ENCODE results near the gene FRK.
"Not testable (repeated sequence)": the region's sequence is repeated elsewhere in the genome, so short reads cannot be mapped to it uniquely, and the experiment has no call there.

The FRK gene

DNA sequence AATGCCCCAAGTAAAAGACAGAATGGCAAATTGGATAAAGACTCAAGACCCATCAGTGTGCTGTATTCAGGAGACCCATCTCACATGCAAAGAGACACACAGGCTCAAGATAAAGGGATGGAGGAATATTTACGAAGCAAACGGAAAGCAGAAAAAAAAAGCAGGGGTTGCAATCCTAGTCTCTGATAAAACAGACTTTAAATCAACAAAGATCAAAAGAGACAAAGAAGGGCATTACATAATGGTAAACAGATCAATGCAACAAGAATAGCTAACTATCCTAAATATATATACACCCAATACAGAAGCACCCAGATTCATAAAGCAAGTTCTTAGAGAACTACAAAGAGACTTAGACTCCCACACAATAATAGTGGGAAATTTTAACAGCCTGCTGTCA, 123.2 kb downstream of the FRK start:
- not testable (repeated sequence) for DNase-seq

DNA sequence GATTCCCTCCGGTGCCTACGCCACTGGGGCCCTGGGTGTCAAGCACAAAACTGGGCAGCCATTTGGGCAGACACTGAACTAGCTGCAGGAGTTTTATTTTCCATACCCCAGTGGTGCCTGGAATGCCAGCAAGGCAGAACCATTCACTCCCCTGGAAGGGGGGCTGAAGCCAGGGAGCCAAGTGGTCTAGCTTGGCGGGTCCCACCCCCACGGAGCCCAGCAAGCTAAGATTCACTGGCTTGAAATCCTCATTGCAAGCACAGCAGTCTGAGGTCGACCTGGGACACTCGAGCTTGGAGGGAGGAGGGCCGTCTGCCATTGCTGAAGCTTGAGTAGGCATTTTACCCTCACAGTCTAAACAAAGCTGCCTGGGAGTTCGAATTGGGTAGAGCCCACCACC, 125.3 kb downstream of the FRK start:
- no peak for DNase-seq

DNA sequence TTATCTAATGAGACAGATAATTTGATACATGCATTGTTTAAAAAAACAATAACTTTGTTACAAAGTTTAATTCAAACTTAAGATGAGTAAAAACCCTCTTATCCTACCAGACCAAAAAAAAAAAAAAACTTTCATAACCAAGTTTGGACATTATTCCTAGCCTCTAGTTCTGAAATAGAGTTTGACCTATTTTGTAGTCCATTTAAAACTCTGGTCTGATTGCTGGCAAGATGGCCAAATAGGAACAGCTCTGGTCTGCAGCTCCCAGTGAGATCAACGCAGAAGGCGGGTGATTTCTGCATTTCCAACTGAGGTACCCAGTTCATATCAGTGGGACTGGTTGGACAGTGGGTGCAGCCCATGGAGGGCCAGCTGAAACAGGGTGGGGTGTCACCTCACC, 125.9 kb downstream of the FRK start:
- DNase-seq: no peak

DNA sequence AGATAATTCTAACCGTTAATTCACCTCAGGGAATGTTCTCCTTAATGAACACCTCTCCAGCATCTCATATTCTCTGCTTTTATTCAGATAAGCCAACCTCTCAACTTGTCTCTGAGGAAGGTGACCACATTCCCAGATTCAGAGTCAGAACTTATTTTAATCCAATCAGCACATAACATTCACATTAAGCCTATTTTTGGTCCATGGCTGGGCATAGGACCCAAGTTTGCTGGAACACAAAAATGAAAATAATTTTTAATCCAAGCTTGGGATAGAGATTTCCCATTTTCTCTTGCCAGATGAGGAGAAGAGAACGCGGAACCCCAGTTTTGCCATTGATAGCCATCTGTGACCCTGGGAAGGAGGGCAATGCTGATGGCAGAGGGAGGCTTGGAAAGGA, 126.5 kb downstream of the FRK start:
- DNase-seq: no peak

DNA sequence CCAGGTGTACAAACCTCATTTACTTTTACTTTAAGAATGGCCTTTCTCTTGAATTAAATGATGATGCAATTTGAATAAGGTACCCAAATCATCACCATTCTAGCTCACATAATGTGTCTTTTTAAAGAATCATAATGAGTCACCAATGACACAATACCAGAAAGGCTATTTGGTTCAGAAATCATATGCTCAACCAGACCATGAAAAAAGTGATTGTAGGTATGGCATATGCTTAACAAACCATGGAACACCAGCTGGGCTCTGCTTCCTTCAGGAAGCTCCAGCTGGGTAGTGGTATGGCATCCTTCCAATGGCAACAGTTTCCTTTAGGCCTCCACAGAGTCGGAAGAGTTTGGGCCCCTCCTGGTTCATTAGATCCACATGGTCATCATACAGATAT, 128.2 kb downstream of the FRK start:
- no peak for DNase-seq

DNA sequence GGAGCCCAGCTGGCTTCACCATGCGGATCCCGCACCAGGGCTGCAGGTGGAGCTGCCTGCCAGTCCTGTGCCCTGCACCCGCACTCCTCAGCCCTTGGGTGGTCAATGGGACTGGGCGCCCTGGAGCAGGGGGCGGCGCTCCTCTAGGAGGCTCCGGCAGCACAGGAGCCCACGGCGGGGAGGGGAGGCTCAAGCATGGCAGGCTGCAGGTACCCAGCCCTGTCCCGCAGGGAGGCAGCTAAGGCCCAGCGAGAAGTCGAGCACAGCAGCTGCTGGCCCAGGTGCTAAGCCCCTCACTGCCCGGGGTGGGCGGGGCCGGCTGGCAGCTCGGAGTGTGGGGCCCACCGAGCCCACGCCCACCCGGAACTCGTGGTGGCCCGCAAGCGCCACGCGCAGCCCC, 132.7 kb downstream of the FRK start:
- DNase-seq: not testable (repeated sequence)

DNA sequence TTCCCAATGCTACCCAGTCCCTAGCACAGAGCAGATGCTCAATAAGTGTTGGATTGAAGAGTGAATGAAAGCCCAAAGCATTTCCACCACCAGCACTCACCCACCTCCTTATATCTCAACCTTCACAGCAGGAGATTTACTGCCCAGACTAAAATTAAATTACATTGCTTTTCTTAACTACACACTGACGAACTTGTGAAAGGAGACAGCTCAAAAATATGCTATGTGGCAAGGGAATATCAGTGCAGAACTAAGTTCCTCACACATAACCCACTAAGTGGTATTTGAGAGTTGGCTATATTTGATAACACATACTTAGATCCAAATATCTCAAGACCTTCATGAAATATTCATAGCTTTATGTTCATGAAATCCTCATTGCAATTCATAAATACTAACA, 137.7 kb downstream of the FRK start:
- no peak for DNase-seq

DNA sequence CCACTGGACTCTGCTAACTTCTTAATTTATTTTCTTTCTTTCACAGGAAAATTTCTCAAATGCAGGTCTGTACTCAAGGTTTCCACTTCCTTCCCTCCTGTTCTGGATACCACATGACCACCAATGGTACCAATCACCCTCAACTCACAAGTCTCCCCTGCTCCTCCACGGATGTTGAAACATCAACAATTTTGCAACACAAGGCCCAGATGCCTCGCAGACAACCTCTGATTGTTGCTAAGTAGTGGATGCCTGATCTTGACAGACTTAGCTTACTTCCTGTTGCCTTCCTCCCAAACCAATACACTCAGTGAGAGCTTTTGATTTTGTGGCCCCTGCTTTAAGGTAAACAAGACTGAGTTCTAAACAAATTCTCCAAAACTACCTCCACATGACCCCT, 146.6 kb downstream of the FRK start:
- no peak for DNase-seq

DNA sequence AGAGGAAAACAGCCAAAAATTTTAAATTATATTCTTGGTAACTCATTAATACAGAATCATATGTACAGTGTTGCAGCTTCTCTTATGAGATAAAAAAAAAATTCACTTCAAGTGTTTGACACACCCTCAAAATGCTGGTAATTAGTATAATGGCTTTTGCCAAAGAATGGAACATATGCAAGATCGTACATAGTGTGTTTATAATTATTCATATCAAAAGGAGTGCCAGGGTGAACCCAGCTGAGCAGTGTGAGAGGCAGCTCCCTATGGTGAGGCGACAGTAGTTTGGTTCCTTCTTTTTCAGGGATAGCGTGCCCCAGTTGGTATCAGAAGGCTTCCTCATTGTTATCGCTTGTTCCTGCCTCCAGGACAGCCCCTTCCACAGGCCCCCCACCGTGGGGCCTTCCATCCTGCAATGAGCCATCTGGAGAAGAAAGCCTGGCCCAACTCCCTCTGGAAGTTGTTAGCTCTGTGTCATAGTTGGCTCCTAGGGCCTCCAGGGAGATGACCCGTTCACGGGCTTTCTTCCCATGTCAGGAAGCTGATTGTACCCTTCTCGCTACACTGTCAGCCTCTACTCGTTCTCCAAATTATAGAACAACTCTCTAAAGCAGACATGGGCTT, 150.7 kb downstream of the FRK start:
- no peak for DNase-seq

DNA sequence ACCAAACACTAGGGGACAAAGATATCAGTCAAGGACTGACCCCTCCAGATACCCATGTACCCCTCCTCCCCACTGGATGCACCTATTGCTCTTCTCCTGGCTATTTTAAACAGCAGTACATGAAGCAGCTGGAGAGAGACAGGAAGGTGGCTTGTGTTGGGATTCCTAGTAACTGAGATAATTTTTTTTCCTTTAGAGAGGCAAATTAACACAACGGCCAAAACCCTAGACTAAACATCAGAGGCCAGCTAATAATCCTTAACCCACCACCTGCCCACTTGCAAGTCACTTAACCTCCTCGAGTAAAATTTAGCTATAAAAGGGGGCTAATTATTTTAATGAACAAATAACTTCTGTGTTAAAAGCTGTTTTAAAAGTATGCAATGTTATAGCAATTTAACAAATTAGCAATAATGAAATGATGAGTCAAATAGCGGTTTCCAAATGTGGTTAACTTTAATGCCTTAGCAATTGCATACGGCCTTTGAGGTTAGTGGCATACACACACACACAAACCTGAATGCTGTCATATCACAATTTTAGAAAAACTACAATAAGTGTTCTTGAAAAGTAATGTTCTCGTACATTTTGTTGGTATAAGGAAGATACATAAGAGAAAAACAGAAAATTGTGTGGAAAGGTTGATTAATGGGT, 151.7 kb downstream of the FRK start:
- DNase-seq: no peak

DNA sequence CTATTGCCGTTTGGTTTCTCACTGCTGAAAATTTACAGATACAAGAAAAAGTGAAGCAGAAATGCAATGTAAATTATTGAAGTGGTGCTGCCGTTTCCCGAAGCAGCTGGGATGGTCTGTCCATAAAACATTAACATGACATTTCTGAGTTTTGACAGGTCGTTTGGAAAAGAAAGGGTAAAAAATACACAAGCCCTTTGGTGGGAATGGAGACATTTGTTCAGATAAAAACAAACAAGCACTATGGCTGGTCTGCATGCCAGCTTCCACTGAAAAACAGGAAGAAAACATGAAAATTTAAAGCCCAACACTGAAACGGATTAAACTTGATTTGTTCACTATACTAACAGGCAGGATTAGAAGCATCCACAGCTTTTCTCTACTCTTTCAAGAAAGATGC, 155.2 kb downstream of the FRK start:
- no peak for DNase-seq

DNA sequence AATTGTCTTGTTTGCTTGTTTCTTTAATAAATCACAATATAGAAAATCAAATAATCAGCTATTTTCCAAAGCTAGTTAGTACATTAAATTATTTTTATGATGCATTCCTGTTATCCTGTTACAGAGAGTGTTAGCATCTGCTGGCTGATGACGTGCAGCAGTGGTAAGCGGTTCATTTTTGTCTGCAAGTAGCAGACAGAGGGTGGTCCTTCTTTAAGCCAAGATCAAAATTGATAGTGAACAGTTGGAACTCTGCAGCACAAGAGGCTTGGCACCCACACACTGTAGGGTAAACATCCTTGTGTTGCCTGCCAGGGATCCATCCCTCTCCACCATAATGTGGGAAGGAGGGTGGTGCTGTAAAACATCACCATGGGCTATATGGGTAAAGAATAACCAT, 158.3 kb downstream of the FRK start:
- DNase-seq: no peak

DNA sequence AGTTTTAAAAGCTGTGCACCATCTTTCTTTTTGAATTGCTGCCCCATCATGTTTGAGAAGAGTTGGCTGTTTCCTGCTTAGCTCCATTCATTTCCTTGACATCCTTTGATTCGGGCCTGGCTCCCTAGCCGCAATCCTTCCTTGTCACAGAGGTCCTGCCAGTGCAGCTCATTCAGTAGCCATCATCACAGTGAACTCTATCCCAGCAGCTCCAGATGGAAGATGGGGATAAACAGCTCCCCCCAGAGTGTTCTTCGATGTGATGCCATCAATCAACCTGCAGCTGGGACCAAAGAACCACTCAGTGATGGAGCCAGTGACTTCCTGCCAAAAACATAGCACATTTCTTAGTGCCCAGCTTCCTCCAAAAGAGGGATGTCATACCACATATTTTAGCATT, 158.8 kb downstream of the FRK start:
- no peak for DNase-seq

DNA sequence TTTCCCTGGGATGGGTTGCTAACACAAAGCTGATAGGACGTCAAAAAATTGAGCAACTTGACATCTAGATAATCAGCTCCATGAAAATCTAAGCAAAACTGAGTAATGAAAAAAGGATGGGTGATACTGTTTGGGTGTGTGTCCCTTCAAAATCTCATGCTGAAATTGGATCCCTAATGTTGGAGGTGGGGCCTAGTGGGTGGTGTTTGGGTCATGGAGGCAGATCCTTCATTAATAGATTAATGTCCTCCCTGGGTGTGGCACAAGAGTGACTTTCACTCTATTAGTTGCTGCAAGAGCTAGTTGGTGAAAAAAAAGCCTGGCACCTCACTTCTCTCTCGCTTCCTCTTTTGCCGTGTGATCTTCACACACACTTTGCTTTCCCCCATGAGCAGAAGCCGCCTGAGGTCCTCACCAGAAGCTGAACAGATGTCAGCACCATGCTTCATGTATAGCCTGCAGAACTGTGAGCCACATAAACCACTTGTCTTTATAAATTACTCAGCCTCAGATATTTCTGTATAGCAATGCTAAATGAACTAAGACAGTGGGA, 160.9 kb downstream of the FRK start:
- DNase-seq: no peak

DNA sequence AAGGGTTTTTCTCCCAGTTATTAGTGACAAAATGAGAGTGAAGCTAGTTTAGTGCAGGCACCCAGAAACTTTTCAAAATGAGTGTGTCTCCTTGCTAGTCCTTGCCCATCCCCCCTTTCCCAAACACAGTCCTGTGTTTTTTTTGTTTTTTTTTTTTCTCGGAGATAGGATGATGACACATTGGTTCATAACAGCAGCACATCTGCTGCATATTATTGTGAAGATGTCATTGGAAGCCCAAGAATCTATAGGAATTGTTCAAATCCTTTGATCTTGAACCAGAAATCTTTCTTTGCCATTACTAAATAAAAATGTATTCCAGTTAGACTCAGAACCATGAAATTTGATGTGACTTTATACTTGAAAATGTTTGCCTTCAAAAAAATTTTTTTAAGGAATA, 162.4 kb downstream of the FRK start:
- no peak for DNase-seq

DNA sequence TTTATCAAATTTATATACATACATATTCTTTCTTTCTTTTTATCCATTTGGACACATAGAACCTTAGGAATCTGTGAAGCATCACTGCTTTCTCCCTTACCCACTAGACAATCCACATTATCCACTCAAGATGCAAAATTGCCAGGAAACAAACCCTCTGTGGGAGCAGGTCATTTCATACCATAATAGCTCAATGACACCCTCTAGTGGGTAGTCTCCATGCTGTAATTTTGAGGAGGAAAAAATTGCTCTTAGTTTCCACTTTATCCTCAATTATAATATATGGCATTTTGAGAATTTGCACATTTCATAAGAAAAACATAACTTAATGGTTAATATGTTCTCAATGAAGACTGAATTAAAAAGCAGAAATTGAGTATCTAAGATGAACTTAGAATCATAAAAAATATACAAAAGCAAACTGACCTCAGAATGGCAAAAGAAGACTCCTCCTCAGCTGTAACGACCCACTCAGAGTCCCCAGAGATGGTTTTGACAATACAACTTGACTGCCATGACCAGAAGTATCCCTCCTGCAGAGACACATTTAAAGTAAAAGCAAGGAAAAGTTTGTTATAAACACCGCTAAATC, 164.1 kb downstream of the FRK start:
- no peak for DNase-seq

DNA sequence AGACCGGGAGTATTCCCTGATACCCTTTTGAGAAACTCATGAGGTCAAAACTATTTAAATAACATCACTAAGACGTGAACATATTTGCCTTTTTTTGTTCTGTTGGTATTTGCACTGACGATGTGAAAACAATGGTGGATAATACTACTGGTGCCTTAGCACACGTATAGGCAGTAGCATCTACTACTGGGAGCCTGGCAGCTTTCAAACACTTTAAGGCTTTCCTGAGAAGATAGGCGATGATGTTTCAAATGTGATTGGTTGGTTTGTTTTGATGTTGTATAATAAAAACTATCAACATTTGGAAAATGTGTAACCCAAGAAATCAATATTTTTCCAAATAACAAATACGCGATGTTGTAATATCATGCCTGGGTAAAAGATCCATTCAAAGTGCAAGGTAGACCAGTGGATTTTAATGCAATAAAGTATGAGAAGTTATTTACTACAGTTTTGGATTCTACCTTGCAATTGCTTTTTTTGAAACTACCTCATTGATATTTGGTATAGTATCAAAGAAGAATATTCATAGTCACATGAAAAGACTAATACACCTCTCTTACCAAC, 166.2 kb downstream of the FRK start:
- no peak for DNase-seq

DNA sequence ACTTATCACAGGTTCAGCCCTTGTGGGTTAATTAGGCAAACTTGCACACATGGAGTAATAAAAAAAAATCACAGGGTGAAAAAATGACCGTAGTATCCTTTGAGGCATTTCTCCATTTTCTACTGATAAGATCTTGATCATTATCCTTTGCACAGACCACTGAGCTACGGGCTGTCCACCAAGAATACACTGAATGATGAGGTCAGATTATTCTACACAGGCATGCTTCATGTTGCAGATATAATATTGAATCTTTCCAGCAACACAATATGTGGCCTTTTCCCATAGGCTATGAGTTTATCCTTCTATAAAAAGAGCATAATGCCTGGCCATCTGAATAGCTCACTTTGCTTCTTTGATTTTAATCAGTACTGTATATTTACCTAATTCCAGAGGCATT, 168.9 kb downstream of the FRK start:
- no peak for DNase-seq

DNA sequence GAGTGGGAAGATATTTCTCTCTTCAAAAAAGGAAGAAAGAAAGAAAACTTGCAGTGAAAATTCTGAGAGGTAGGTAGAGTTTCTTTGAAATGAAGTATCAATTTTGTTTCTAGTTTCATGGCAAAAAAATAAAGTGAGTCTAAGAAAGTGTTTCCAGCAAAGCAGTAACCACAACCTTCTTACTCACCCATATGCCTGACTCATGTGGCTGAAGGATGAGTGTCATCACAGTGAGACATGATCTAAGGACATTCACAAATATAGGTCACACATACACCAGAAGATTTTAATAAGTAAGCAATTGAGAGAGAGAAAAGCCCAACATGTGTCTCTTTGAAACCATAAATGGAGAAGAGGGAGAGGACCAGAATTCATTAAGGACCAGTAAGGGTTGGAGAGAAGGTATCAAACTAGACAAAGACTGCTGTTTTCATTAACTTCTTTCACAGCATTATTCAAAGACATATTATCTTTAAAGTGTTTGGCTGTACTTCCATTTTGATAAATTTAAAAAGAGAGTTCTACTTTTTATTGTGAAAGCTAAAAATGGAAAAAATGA, 169.5 kb downstream of the FRK start:
- DNase-seq: no peak

DNA sequence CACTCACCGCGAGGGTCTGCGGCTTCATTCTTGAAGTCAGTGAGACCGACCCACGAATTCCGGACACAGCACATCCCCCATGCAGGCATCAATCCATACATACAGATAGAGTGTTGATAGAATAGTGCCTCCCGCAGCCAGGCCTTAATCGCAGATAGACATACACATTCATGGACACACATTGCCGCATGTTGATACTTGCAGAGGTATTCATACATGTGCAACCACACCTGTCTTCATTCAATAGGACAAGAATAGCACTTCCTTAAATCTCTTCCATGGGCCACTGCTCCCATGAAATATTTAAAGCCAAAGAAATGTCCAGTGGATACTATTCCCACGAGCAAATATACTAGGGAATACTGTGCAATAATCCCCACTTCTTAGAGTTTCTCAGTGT, 170.5 kb downstream of the FRK start:
- no peak for DNase-seq

DNA sequence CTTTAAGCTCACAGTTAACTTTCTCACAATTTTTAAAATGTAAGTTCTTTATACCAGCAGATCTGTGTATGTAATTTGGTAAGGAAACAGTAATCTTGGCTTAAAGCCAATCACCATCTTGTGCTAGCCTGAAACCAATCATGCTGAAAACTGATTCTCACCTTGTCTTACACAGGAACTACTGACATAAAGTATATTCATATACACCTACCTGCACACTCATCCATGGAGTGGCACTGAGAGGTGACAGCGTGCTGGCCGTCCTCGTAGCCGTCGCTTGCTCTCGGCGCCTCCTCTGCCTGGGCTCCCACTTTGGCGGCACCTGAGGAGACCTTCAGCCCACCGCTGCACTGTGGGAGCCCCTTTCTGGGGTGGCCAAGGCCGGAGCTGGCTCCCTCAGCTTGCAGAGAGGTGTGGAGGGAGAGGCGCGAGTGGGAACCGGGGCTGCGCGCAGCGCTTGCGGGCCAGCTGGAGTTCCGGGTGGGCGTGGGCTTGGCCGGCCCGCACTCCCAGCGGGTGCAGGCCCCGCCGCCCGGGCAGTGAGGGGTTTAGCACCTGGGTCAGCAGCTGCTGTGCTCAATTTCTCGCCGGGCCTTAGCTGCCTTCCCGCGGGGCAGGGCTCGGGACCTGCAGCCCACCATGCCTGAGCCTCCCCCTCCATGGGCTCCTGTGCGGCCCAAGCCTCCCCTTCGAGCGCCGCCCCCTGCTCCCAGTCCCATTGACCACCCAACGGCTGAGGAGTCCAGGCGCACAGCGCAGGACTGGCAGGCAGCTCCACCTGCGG, 171.8 kb downstream of the FRK start:
- DNase-seq: not testable (repeated sequence)

DNA sequence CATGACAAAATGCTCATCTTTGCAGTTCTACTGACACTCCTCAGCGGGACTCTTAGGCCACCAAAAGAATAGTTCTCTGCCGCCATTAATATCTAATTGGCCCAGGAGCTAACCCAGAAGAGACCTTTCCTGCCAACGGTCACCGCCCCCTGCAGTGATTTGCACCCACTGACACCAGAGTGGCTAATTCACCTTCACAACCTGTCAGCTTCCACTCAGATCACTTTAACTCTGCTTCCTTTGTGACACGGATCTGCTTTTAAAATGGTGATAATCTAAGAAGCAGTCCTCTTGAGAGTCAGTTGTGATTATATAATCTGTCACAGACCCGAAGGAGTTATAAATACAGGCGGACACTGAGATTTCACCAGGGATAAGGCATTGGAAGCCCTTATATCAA, 172.8 kb downstream of the FRK start:
- no peak for DNase-seq
